Testis (tissue), 3 donors: ENCODE results near the gene NUMB. TPM values are rescaled to one million over a fixed set of nuclear protein-coding genes. Genes with fewer than 3 reads are reported as not detected.
A peak's percentile ranks its signal among the peaks of the same experiment; 100 is the strongest.

Experiments used
- DNase-seq: peaks from one replicate; pipeline ENCODE4 v3.0.0-alpha.2; 2019
- H3K27ac ChIP-seq, 2 donors: fragments of 200-600 bp; sonication (generic); one replicate each; pipeline ENCODE4 v1.5.1; 2019
- H3K27me3 ChIP-seq: fragments of 200-600 bp; sonication (generic); one replicate; pipeline ENCODE4 v1.5.1; 2019
- H3K36me3 ChIP-seq: fragments of 200-600 bp; sonication (generic); one replicate; pipeline ENCODE4 v1.5.1; 2017; ENCODE audit warnings: low read depth; ENCODE audit errors: missing control alignments
- H3K4me1 ChIP-seq: fragments of 200-600 bp; sonication (generic); one replicate; pipeline ENCODE4 v1.5.1; 2019
- H3K4me3 ChIP-seq, 2 donors: fragments of 200-600 bp; sonication (generic); one replicate each; pipeline ENCODE4 v1.5.1; 2017 to 2019
- H3K9me3 ChIP-seq: fragments of 200-600 bp; sonication (generic); one replicate; pipeline ENCODE4 v1.5.1; 2017
- CTCF ChIP-seq, 3 experiments: fragments of 450-650 bp in 2 of 3; fragments of 200-600 bp in 1 of 3; sonication (generic) in 1 of 3; IDR thresholded peaks; one replicate each; pipeline ENCODE4 v1.5.1; 2016 to 2019; ENCODE audit warnings: antibody characterized with exemption in 3 of 3, mild to moderate bottlenecking in 2 of 3, moderate library complexity in 1 of 3
- POLR2A ChIP-seq: fragments of 450-650 bp; IDR thresholded peaks from one replicate; pipeline ENCODE4 v1.6.1; 2017; ENCODE audit warnings: antibody characterized with exemption, mild to moderate bottlenecking, moderate library complexity
- WGBS, 2 donors: methylation state at CpG; one replicate each; pipeline ENCODE4 v1.1.5; 2018; 5-methylcytosine and 5-hydroxymethylcytosine counted together
- intact Hi-C: fragments of 100-400 bp; cut with DNase I; formaldehyde crosslinking; loops from one replicate; pipeline ENCODE4 v1.15.1; 2023; ENCODE audit warnings: low total_unique reads
- polyA plus RNA-seq: library from polyadenylated mRNA; stranded (reverse); fragments of 350-450 nt; fragmentation: Illumina TruSeq; extraction: RNeasy Lipid Tissue Mini Kit (QIAGEN cat#74804); gene quantifications from one replicate; pipeline ENCODE4 v1.2.3, GENCODE V29; 2014; ENCODE audit warnings: low read depth, low replicate concordance; ENCODE audit not compliant: insufficient read depth
- total RNA-seq, 2 donors: library from RNA; depleted of rRNA; stranded (reverse); fragments of >200 nt; gene quantifications; one replicate each; pipeline ENCODE4 v1.2.3, GENCODE V29; 2016

Gene NUMB
- total and polyA plus RNA-seq, 3 donors from 2014 or later, result 60.3 to 78.7 (median 69.7) TPM

- 87 to 100% methylated on average over 1 of the region's 1 CpG for WGBS, 2 donors
- DNase-seq, result no peak
- H3K36me3 ChIP-seq, result no peaks in the 10 kb centered on the region
- intact Hi-C loops, result no loop called here
- no peaks in the 10 kb centered on the region for H3K9me3 ChIP-seq
- peaks cover 6% of the 10 kb centered on the region for H3K4me1 ChIP-seq
- no peaks in the 10 kb centered on the region for H3K27me3 ChIP-seq
- TF ChIP-seq CTCF (IDR thresholded peaks at IDR 0.05), result no peak
- TF ChIP-seq POLR2A, result no peak
- H3K4me3 ChIP-seq, result no peak overlapping the region
- H3K27ac ChIP-seq, result no peak overlapping the region
Measured at GRCh38 chr14:73325630-73326299, 132.6 kb downstream of the NUMB start.

- intact Hi-C loops, result no loop called here
- Histone ChIP-seq H3K27me3 (no peaks in the 10 kb centered on the region), H3K27ac (no peak overlapping the region), H3K4me1 (peaks cover 6% of the 10 kb centered on the region), H3K9me3 (no peaks in the 10 kb centered on the region), H3K36me3 (no peaks in the 10 kb centered on the region), H3K4me3 (no peak overlapping the region)
- 100% methylated on average over 1 of the region's 1 CpG for WGBS, 2 donors
- TF ChIP-seq CTCF (IDR thresholded peaks at IDR 0.05), result no peak
- no peak for TF ChIP-seq POLR2A
- no peak for DNase-seq
Measured at GRCh38 chr14:73325063-73325462, 133.3 kb downstream of the NUMB start.

- Histone ChIP-seq H3K4me1 (peaks cover 6% of the 10 kb centered on the region), H3K36me3 (no peaks in the 10 kb centered on the region), H3K9me3 (no peaks in the 10 kb centered on the region), H3K27ac (no peak overlapping the region), H3K27me3 (no peaks in the 10 kb centered on the region), H3K4me3 (no peak overlapping the region)
- WGBS, 2 donors, result 78 to 88% methylated on average over 1 of the region's 1 CpG
- intact Hi-C loops, result no loop called here
- TF ChIP-seq CTCF (IDR thresholded peaks at IDR 0.05) (no peak), POLR2A (no peak)
- DNase-seq, result no peak
Measured at GRCh38 chr14:73324533-73324932, 133.8 kb downstream of the NUMB start.

GRCh38 chr14:73323896-73324399 is 134.4 kb downstream of the NUMB start:
- H3K36me3 ChIP-seq, result no peaks in the 10 kb centered on the region
- intact Hi-C loops, result no loop called here
- H3K9me3 ChIP-seq, result no peaks in the 10 kb centered on the region
- no peaks in the 10 kb centered on the region for H3K27me3 ChIP-seq
- H3K27ac ChIP-seq, result no peak overlapping the region
- H3K4me1 ChIP-seq, result peaks cover 6% of the 10 kb centered on the region
- WGBS, 2 donors, result 46 to 50% methylated on average over 3 of the region's 3 CpGs
- DNase-seq, result peak; percentile 22
- no peak for TF ChIP-seq POLR2A
- TF ChIP-seq CTCF (IDR thresholded peaks at IDR 0.05), result no peak
- H3K4me3 ChIP-seq, result no peak overlapping the region

GRCh38 chr14:73313151-73313550 is 145.2 kb downstream of the NUMB start:
- 96 to 97% methylated on average over 4 of the region's 4 CpGs for WGBS, 2 donors

More at GRCh38 chr14:73313151-73313550, 145.2 kb downstream of the NUMB start:
- Histone ChIP-seq H3K9me3 (no peaks in the 10 kb centered on the region), H3K4me3 (no peak overlapping the region), H3K36me3 (no peaks in the 10 kb centered on the region), H3K27ac (no peak overlapping the region), H3K27me3 (no peaks in the 10 kb centered on the region), H3K4me1 (peaks cover 4% of the 10 kb centered on the region)
- TF ChIP-seq CTCF (IDR thresholded peaks at IDR 0.05), result no peak
- TF ChIP-seq POLR2A, result no peak
- no peak for DNase-seq
- intact Hi-C loops, result no loop called here
